Activated T-helper 17 cell treated with anti-CD3 and anti-CD28 coated beads, Interleukin-2, amount 50 U/mL, for 72 hours (primary cell): ENCODE measurements around the gene CABLES2. TPM values are rescaled to one million over a fixed set of nuclear protein-coding genes. Genes with fewer than 3 reads are reported as not detected.

Experiments
- ATAC-seq: fragments of 150-1000 bp; cut with Tn5 transposase; replicated peaks from 2 replicates; pipeline ENCODE4 v1.10.0; 2021; ENCODE audit warnings: mild to moderate bottlenecking, moderate library complexity
- H3K27ac Mint-ChIP-seq: one replicate; pipeline ENCODE4 v1.8.0; 2022; ENCODE audit warnings: mixed read lengths
- H3K27me3 Mint-ChIP-seq: one replicate; pipeline ENCODE4 v1.8.0; 2022; ENCODE audit warnings: mixed read lengths
- H3K36me3 Mint-ChIP-seq: one replicate; pipeline ENCODE4 v1.8.0; 2022; ENCODE audit warnings: low read depth, mild to moderate bottlenecking, mixed read lengths
- H3K4me1 Mint-ChIP-seq: one replicate; pipeline ENCODE4 v1.8.0; 2022; ENCODE audit warnings: mixed read lengths
- H3K4me3 Mint-ChIP-seq: one replicate; pipeline ENCODE4 v1.8.0; 2022; ENCODE audit warnings: mild to moderate bottlenecking, mixed read lengths
- H3K9me3 Mint-ChIP-seq: one replicate; pipeline ENCODE4 v1.8.0; 2022; ENCODE audit warnings: mixed read lengths
- total RNA-seq, 2 donors: library from RNA; stranded (reverse); gene quantifications; one replicate each; pipeline ENCODE4 v1.2.3, GENCODE V29; 2022

CABLES2 gene
- total RNA-seq, 2 donors from 2014 or later = 6.8 to 6.9 TPM

DNA sequence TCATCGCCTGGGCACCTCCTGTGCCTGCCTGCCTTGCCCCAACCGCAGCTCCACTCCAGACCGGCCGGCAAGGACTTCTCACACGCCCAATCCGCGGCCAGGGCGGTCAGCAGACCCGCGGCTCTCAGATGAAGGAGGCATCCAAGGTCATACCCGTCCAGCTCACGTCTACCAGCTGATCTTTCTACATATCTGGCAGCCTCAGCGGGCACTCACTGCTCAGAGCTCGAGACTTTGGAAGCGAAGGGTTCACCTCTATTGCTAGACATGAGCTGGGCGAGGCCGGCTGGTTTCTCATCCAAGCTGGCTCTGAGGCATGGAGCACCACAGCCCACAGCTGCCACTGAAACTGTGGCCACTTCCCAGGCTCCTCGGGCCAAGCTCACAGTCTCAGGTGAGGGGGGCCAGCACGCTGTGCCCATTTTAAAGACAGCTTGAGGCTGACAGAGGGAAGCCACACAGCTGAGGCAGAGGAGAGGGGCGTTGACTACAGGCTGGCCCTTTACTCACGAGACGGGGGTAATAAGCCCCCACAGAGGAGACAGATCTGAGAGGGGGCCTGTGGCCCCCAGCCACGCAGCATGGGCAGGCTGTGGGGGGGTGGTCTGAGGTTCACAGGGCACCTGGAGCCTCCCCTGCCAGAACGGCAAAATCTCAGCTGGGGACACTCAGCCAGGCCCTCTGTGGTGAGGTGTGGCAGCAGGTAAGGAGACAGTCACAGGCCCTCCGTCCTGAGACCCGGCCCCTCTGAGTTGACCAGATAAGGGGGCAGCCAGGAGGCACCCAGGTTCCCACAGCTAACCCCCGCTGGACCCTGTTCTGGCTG lies 42.0 kb downstream of the CABLES2 start:
- H3K4me1 Mint-ChIP-seq = no peaks in the 10 kb centered on the region
- H3K9me3 Mint-ChIP-seq = no peaks in the 10 kb centered on the region
- H3K36me3 Mint-ChIP-seq = no peaks in the 10 kb centered on the region
- peaks cover 17% of the 10 kb centered on the region for H3K27me3 Mint-ChIP-seq
- H3K27ac Mint-ChIP-seq = no peak overlapping the region
- no peak for ATAC-seq
- H3K4me3 Mint-ChIP-seq = no peak overlapping the region

DNA sequence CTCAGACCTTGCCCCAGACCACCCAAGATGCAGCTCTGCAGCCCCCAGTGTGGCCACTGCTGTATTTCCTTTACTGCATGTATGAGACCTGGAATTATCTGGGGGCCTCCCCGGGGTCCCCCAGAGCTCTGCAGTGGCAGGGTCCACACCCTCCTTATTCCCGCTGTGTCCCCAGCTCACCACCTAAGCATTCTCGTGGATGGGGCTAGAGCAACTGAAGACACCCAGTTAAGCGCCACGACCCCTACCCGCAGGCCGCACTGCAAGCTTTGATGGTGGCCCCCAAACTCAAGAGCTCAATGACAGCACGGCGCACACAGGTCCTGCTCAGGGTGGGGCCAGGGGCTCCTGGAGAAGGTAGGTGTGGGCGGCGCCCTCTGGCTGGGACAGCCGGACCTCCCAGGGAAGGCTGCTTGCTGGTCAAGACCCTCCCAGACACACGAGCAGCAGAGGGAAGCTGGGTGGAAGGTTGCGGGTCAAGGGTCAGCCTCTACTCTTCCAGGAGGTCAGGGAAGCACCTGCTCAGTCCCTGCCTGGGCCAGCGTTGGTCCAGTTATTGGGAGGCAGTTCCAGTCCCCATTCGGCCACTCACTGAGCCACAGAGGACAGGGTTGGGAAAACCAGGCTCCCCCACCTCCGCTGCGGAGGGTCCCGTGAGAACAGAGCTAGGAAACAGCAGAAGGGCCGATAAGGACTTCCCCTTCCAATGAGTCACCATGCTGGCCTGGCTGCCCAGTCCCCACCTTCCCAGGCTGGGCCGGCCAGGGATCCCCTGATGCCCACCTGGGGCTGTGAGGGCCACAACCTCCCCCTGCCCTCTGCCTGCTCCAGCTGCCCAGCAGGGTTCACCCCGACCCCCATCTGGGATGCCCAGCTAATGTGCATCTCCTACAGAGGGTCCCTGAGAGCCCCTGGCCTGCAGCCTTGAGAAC lies 42.9 kb downstream of the CABLES2 start:
- Mint-ChIP-seq H3K27ac (no peak overlapping the region), H3K4me1 (no peaks in the 10 kb centered on the region), H3K36me3 (no peaks in the 10 kb centered on the region), H3K9me3 (no peaks in the 10 kb centered on the region), H3K27me3 (peaks cover 13% of the 10 kb centered on the region), H3K4me3 (no peak overlapping the region)
- no peak for ATAC-seq

DNA sequence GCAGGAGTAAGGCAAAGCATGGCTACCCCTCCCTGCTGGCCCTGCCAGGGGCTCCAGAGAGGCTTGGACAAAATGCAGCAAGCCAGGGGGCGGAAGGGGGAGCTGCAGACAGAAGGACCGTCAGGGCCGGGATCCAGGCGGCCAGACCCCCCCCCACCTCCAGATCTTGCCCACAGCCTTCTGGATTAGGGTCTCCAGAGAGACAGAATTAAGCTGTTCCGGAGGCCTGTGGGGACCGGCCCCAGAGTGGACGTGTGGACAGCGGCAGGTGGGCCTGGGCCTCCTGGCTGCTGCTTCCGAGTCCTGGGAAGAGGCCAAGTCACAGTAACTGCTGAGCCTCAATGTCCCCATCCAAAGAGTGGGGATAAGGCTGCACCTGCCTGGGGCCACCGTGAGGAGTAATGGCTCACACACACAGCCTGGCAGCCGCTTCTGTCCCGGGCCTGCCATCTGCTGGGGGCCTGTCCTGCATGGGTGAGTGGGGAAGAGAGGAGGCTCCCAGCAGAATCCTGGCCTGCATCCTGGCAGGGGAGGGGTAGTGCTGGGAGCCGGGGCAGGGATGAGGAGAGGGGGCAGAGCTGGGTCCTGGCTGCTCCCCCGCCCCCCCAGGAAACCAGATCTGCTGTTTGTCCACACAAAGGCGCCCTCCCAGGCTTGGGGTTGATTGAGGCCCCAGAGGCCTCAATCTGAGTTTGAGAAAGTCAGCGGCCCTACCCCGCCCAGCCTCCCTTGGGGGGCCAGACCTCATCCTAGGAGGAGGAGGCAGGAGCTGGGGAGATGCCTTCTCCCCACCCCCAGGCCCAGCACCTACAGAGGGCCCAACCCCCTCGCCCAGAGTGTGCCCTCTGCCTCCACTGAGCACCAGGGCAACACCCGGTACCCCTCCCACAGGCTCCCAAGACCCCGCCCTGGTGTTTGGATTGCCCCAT lies 43.8 kb downstream of the CABLES2 start:
- H3K4me1 Mint-ChIP-seq = no peaks in the 10 kb centered on the region
- no peaks in the 10 kb centered on the region for H3K36me3 Mint-ChIP-seq
- ATAC-seq = no peak
- no peak overlapping the region for H3K4me3 Mint-ChIP-seq
- no peaks in the 10 kb centered on the region for H3K9me3 Mint-ChIP-seq
- peaks cover 9% of the 10 kb centered on the region for H3K27me3 Mint-ChIP-seq
- H3K27ac Mint-ChIP-seq = no peak overlapping the region

DNA sequence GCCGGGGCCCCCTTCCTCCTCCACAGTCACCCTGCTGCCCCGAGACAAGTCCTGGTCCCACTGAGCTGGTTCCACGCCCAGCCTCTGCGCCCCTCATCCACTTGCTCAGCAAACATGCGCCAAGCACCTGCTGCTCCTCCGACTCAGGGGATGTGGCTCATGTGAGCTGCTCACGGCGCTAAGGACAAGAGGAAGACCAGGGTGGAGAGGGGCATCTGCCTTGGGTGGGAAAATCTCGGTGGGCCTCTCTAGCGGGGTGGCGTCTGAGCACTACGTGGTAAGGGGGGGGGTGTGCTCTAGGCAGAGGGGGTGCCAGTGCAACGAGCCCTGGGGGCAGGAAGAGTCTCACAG lies 44.5 kb downstream of the CABLES2 start:
- Mint-ChIP-seq H3K4me3 (no peak overlapping the region), H3K9me3 (no peaks in the 10 kb centered on the region), H3K4me1 (no peaks in the 10 kb centered on the region), H3K36me3 (no peaks in the 10 kb centered on the region), H3K27me3 (peaks cover 9% of the 10 kb centered on the region), H3K27ac (no peak overlapping the region)
- ATAC-seq = no peak

DNA sequence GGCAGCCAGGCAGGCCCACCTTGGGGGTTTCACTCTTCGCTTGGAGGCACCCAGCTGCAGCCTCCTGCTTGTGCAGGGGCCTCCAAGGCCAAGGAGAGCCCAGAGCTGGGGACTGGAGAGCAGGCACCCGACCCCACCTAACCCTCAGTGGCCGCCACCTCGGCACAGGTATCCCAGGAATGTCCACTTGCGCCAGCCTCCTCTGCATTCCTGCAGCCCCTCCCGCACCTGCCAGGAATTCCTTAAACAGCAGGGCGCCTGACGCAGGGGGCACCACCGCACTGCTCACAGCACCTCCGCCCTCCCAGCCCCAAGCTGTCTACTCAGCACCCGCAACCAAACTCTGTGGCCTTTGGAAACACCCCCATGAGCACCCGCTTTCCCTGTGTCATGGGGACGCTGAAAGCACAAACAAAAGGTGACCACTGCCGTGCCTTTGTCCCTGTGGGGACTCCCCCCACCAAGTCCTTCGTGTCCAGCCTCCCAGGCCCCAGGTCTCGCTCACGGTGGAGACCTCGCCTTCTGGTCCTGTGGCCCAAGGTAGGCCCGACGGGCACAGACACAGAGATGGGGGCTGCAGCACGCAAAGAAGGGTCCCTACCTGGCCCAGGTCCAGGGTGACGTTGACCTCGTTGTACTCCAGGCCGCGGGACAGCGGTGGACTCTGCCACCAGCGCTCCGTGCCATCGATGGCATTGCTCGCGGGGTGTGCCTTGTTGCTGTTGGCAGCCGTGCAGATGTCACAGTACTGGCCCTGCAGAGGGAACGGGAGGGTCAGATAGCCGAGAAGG lies 45.1 kb downstream of the CABLES2 start:
- H3K27ac Mint-ChIP-seq = no peak overlapping the region
- H3K4me1 Mint-ChIP-seq = no peaks in the 10 kb centered on the region
- H3K36me3 Mint-ChIP-seq = no peaks in the 10 kb centered on the region
- no peak for ATAC-seq
- H3K27me3 Mint-ChIP-seq = peaks cover 9% of the 10 kb centered on the region
- H3K9me3 Mint-ChIP-seq = no peaks in the 10 kb centered on the region
- no peak overlapping the region for H3K4me3 Mint-ChIP-seq

DNA sequence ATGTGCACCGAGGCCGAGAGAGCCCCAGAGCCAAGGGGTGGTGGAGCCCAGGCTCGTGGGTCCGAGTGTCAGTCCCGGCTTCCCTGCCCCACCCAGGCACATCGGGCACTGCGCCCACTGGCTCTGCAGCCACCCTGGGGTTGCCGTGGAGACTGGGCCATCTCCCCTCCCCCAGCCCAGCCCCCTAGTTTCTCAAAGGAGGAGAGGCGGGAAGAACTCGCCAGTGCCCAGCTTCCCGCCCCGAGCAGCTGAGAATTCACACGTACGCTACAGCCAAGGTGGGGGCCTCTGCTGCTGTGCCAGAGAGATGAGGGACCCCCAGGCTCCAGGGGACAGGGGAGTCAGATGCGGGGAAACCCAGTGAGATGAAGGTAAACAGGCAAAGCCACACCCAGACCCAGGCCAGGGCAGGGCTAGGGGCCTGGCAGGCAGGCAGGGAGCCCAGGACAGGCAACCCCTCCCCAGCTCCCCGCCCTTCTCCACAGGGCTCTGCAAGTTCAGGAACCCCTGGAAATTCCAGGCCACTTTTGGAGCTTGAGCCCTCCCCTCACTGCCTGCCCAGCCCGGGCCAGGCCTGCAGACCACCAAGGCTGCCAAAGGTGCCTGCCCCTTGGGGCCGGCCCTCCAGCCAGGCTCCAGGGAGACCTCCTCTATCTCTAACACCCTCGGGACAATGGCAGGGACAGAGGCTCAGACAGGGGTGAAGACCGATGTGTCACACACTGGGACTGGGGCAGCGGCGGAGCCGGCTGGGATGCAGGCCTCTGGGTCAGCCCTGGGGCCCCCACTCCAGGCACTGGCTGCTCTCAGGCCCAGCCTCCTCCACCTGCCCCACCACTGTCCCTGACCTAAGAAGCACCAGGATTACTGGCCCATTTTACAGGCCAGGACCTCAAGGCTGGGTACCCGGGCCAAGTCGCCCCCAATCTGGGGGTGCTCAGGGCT lies 46.0 kb downstream of the CABLES2 start:
- Mint-ChIP-seq H3K4me1 (no peaks in the 10 kb centered on the region), H3K27me3 (peaks cover 9% of the 10 kb centered on the region), H3K4me3 (no peak overlapping the region), H3K9me3 (no peaks in the 10 kb centered on the region), H3K27ac (no peak overlapping the region), H3K36me3 (no peaks in the 10 kb centered on the region)
- no peak for ATAC-seq

DNA sequence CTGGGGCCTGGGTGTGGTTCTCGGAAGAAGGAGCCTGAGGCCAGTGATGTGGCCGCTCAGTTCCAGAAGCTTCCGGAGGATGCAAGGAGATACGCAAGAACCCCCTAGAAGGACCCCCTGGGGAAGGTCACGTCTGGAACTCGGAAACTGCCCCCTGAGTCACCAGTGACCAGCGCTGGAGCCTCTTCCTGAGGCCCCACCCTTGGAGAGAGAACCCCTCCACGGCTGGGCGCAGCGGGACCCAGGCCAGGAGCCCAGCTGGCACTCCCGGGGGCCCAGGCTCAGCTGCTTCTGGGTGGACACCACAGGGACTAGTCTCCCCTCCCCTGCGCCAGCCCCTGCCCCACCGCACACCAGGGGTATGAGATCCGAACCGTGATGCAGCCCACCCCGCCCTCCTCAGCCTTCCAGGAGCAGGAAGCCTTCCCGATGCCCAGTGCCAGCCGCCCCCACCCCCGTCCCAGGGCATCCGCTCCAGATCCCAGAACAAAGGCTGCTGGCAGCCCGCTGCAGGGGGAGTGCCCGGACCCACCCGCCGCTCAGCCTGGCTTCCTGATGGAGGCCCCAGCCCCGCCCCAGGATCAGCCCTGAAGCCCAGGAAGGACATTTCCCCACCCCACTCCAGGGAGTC lies 47.5 kb downstream of the CABLES2 start:
- Mint-ChIP-seq H3K4me3 (no peak overlapping the region), H3K9me3 (no peaks in the 10 kb centered on the region), H3K36me3 (no peaks in the 10 kb centered on the region), H3K27me3 (peaks cover under 1% of the 10 kb centered on the region), H3K27ac (no peak overlapping the region), H3K4me1 (no peaks in the 10 kb centered on the region)
- ATAC-seq = no peak

DNA sequence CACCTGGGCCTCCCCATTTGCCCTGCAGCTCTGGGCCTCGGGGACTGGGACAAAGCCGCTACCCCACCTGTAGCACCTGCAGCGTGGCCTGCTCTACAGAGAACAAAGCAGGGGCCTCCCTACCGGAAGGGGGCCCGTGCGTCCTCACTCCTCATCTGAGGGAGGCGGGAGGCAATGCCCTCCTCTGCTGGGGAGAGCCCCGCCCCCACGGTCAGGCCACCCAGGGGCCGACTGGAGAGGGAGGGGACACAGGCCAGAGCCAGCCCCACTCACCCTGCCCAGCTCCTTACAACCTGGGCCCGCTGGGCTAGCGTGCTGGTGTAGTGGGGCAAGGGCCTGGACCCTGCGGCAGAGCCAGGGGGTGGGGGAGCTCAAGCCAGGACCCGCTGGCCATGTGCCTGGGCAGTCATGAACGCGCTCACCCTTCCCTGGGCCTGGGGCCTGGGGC lies 48.0 kb downstream of the CABLES2 start:
- Mint-ChIP-seq H3K27me3 (no peaks in the 10 kb centered on the region), H3K27ac (no peak overlapping the region), H3K4me1 (no peaks in the 10 kb centered on the region), H3K36me3 (no peaks in the 10 kb centered on the region), H3K4me3 (no peak overlapping the region), H3K9me3 (no peaks in the 10 kb centered on the region)
- no peak for ATAC-seq

DNA sequence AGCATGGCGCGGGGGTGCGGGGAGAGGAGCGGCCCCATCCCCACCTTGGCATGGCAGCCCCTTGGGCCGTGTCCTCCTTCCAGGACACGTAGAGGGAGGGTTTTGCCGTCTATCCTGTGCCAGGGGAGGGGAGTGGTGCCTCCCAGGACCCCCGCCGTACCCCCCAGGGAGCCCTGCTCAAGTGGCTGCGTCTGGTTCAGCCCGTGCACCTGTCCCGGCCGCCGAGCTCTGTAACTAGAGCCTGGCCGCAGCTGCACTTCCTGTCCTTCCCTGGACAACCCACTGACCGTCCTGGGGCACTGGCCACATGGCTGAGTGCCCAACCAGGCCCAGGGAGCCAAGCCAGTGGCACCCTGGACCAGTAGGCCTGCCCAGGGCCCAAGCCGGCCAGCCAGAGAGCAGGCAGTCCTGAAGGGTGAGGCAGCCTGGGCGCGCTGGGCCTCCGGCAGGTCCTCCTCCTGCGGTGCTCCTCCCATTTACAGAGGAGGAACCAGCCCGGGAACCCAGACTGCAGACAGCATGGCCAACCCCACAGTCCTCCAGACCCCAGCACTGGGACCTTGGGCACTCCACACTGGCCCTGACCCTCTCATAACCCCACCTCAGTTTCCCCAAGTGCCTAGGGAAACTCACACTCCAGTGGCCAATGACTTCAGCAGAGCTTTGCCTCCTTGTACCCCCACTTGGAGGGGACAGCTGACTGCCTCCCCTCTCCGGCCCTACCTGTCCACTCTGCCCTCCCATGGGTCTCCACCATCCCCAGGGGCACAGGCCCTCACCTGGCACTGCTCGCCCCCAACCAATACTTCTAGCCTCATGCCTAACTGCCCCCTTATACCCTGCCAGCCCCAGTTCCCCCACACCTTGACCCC lies 48.7 kb downstream of the CABLES2 start:
- H3K9me3 Mint-ChIP-seq = no peaks in the 10 kb centered on the region
- ATAC-seq = no peak
- no peak overlapping the region for H3K27ac Mint-ChIP-seq
- no peaks in the 10 kb centered on the region for H3K27me3 Mint-ChIP-seq
- no peak overlapping the region for H3K4me3 Mint-ChIP-seq
- H3K36me3 Mint-ChIP-seq = no peaks in the 10 kb centered on the region
- no peaks in the 10 kb centered on the region for H3K4me1 Mint-ChIP-seq

DNA sequence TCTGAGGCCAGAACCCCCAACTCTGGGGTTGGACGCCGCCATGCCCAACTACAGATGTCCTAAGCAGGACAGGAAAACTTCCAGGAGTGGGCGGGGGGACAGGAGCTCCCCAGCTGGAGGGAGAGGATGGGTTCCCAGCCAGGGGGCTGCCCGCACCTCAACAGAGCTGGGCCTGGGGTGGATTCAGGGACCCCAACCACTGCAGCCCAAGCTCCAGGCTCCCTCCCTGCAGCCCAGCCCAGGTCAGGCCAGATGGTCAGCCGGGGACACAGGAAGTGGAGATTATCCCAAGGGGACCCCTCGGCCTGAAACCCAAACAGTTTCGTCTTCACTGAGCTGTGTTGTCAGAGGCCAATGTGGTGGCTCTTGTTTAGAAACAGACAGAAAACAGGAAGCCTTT lies 49.4 kb downstream of the CABLES2 start:
- Mint-ChIP-seq H3K36me3 (no peaks in the 10 kb centered on the region), H3K4me3 (no peak overlapping the region), H3K27me3 (no peaks in the 10 kb centered on the region), H3K9me3 (no peaks in the 10 kb centered on the region), H3K27ac (no peak overlapping the region), H3K4me1 (no peaks in the 10 kb centered on the region)
- ATAC-seq = no peak

DNA sequence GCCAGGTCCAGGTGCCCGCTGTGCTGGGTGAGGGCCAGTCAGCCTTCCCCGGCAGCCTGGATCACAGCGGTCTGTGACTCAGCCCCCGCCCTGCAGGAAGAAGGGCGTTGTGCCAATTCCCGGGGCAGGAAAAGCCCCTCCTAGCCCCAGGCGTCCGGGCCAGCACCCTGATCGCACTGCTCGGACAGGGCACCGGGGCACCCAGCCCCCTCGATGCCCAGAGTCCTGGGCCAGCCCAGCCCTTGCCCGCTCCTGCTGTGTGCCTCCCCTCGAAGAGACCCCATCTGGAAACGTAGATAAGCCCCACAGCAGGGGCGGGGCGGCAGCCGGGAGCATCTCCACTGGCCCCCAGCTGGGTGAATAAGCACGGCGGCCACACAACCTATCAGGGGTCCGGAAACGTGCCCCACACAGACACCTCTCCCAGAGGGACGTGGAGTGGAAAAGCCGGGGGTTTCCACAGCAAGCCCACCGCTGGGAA lies 49.9 kb downstream of the CABLES2 start:
- no peaks in the 10 kb centered on the region for H3K4me1 Mint-ChIP-seq
- H3K9me3 Mint-ChIP-seq = no peaks in the 10 kb centered on the region
- no peak overlapping the region for H3K27ac Mint-ChIP-seq
- no peak overlapping the region for H3K4me3 Mint-ChIP-seq
- no peaks in the 10 kb centered on the region for H3K36me3 Mint-ChIP-seq
- H3K27me3 Mint-ChIP-seq = no peaks in the 10 kb centered on the region
- ATAC-seq = no peak
